Stimulated activated CD4-positive, alpha-beta T cell treated with anti-CD3 and anti-CD28 coated beads, Interleukin-4, amount 100 ng/mL, for 4 hours (primary cell): Measurements from ENCODE around the gene CLASRP.
A peak's percentile ranks its signal among the peaks of the same experiment; 100 is the strongest.

Experiments
- DNase-seq, 2 experiments: peaks; one replicate each; pipeline ENCODE4 v3.0.0-alpha.2; 2020

CLASRP gene

DNA sequence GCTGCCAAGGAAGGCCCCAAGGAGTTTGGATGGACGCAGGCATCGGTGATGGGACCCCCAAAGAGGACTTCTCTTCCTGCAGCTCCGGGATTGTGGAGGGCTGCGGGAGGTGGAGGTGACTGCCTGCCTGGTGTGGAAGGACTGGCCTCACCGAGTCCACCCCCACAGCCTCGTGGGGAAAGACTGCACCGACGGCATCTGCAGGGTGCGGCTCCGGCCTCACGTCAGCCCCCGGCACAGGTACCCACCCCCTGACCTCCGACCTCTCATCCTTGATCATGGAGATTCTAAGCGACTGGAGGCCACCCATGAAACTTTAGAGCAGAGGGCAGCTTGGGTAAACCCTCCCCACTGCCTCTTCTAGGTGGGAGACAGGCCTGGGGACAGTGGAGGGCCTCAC is 16.9 kb upstream of the CLASRP start:
- no peak for DNase-seq

DNA sequence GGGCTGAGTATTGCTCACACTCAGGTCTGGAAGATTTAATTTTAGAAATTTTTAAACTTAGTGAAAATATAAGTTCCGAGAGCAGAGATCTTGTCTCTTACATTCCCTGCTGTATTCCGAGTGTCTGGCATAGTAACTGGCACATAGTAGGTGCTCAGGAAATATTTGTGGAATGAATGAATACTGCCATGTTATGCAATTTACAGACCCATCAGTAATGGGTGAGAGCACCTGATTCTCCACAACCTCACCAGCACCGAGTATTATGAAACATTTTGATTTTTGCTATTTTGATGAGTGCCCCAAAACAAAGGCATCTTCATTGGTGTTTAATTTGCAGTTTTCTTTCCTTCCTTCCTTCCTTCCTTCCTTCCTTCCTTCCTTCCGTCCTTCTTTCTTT is 15.8 kb upstream of the CLASRP start:
- no peak for DNase-seq

DNA sequence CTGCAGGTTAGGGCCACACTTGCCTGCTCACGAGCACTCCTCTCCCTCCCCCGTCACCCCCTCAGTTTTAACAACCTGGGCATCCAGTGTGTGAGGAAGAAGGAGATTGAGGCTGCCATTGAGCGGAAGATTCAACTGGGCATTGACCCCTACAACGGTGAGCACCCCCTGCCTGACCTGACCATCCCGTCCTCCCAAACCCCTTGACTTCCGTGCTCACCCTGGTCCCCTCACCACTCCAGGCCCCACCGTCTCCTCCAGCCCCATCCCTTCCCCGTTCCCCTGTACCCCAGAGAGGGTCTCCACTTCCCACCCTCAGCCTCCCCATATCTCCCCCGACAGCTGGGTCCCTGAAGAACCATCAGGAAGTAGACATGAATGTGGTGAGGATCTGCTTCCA is 13.6 kb upstream of the CLASRP start:
- no peak for DNase-seq

DNA sequence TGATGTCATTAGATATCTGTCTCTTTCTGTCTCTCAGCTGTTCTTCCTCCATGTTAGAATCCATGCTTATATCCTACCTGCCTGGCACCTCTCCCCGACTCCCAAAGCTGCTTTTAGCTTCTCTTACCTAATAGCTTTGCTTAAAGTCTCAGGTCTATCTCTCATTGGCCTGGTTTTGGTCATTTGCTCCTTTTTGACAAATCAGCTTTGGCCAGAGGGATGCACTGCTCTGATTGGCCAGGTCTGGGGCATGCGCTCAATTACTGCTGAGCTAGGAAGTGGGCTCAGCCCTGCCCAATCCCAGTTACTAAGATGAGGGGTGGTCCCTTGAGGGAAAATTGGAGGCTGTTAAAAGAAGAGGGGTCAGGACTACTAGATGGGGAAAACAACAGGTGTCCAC is 11.5 kb upstream of the CLASRP start:
- no peak for DNase-seq

DNA sequence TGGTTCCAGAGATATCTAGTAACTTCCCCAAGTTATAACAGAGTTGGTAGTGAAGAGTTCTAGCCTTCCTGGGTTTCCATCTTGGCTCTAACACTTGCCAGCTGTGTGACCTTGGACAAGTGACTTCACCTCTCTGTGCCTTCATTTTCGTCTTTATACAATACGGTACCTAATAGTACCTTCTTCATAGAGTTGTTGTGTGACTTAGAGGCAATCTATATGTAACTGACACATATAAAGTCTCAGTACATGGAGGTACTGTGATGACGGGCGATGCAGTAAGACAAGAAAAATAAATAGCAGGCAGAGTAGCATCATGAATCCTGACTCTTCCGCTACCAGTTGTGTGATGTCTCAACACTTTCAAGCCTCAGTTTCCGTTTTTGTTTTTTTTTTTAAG is 8.0 kb upstream of the CLASRP start:
- DNase-seq: no peak

DNA sequence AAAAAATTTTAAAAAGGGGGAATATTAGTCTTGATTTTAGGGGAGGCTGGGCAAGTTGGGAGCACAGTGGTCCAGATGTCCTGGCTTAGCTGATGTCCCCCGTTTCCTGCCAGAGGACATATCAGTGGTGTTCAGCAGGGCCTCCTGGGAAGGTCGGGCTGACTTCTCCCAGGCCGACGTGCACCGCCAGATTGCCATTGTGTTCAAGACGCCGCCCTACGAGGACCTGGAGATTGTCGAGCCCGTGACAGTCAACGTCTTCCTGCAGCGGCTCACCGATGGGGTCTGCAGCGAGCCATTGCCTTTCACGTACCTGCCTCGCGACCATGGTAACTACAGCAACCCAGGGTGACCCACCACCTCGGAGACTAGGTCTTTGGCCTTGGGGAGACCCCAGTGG is 6.4 kb upstream of the CLASRP start:
- DNase-seq: no peak

DNA sequence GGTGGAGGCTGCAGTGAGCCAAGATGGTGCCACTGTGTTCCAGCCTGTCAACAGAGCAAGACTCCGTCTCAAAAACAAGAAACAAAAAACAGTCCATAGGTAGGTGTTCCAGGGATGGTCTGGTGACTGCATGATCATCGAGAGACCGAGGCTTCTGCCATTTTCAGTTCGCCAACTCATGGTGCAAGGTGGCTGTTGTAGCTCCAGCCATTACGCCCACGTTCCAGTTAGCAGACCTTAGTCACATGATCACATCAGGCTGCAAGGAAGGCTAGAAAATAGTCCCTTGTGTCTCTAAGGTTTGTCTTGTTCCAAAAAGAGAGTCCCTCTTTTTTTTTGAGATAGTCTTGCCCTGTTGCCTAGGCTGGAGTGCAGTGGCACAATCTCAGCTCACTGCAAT is 3.1 kb upstream of the CLASRP start:
- DNase-seq: no peak

DNA sequence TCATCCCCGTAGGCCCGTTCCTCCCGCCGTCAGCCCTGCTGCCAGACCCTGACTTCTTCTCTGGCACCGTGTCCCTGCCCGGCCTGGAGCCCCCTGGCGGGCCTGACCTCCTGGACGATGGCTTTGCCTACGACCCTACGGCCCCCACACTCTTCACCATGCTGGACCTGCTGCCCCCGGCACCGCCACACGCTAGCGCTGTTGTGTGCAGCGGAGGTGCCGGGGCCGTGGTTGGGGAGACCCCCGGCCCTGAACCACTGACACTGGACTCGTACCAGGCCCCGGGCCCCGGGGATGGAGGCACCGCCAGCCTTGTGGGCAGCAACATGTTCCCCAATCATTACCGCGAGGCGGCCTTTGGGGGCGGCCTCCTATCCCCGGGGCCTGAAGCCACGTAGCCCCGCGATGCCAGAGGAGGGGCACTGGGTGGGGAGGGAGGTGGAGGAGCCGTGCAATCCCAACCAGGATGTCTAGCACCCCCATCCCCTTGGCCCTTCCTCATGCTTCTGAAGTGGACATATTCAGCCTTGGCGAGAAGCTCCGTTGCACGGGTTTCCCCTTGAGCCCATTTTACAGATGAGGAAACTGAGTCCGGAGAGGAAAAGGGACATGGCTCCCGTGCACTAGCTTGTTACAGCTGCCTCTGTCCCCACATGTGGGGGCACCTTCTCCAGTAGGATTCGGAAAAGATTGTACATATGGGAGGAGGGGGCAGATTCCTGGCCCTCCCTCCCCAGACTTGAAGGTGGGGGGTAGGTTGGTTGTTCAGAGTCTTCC is 1.3 kb upstream of the CLASRP start:
- DNase-seq: no peak

DNA sequence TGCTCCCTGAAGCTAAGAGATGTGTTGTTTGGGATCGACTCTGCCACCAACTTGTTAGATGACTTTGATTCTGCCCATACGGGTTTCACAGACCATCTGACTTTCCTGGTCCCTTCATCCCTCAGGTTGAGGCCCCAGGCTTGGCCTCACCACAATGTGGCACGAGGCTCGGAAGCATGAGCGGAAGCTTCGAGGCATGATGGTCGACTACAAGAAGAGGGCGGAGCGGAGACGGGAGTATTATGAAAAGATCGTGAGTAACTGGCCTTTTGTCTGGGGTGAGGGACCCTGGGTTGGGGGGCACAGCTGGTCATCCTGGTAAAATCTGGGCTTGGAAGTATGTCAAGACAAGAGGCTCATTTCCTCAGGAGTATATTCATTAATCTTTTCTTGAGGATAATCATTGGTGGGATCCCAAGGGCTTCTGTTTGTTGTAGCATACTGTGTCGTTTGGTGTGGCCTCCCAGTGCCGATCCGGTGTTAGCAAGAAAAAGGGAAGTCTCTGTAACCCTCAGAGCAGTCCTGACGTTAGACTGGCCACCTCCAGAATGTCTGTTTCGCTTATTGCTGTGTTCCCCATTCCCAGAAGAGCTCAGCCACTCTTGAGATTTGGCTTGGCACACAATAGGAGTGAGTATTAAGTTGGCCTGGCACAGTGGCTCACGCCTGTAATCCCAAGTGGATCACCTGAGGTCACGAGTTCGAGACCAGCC is 1.4 kb downstream of the CLASRP start:
- DNase-seq: no peak

DNA sequence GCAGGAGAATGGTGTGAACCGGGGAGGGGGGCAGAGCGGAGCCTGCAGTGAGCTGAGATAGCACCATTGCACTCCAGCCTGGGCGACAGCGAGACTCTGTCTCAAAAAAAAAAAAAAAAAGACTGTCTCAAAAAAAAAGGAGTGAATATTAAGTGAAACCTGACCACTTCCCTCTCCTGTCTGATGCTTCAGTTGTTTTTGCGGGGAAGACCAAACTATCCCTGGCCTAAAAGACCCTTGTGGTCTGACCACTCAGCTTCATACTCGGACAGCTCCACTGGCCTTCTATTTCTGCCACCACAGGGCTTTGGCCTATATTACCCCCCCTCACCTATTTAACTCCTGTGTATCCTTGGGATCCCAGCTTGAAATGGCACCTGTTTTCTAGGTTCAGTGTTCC is 2.3 kb downstream of the CLASRP start:
- DNase-seq: no peak

DNA sequence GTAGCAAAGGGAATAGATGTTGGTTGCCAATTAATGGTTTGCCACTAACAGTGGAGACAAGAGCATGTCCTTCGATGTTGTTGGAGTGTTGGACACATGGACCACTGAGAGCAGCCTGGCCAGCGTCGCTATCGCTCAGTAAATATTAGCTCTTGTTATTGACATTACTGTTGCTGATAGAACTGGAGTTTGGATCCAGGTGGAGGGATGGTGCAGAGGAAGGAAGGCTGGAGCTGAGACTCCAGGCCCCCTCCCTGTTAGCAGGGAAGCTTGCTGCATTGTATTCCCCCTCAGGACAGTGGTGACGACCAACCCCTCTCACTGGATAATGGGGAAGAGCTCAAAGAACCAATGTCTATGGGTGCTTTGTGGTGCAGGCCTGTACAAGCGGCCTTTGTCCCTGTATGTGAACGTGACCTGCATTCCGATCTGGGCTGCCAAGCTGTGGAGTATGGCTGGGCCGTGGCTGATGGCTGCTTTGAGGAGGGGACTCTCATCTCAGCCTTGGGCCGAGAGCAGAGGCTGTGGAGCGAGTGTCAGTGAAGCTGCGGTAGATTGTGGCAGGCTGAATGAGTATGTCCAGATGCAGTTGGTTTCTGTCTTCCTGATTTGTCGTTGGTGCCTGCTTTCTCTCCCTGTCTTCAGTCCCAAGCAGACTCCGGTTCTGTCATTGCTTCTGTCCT is 7.0 kb downstream of the CLASRP start:
- no peak for DNase-seq

DNA sequence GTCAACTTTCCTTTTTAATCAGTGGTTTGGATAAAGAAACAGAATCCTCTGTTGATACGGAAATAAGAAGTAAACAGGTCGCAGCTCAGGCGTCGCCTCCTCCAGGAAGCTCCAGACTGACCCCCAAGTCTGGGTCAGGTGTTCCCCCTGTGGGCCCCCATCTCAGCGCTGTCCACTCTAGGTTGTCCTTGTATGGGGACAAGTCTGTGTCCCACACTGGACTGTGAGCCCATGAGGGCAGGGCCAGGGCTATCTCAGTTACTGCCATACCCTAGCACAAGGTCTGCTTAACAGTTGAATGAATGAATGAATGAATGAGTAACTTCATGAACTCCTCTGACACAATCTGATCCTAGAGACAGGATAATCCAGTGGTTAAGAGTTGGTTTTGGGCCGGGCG is 7.5 kb downstream of the CLASRP start:
- DNase-seq: no peak

DNA sequence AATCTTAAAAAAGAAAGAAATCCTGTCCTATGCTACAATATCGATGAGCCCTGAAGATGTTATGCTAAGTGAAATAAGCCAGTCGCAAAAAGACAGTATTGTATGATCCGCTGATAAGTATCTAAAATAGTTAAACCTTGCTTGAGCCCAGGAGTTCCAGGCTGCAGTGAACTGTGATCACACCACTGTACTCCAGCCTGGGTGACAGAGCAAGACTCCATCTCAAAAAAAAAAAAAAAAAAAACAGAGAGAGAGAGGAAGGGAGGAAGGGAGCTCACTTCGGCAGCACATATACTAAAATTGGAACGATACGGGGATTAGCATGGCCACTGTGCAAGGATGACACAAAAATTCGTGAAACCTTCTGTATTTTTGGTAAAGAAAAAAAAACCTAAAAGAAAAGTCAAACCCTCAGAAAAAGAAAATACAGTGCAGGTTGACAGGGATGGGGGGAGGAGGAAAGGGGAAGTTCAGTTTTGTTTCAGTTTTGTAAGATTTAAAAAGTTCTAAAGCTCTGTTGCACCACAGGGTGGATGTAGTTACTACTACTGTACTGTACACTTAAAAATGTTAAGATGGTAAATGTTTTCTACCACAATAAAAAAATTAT is 8.4 kb downstream of the CLASRP start:
- no peak for DNase-seq

DNA sequence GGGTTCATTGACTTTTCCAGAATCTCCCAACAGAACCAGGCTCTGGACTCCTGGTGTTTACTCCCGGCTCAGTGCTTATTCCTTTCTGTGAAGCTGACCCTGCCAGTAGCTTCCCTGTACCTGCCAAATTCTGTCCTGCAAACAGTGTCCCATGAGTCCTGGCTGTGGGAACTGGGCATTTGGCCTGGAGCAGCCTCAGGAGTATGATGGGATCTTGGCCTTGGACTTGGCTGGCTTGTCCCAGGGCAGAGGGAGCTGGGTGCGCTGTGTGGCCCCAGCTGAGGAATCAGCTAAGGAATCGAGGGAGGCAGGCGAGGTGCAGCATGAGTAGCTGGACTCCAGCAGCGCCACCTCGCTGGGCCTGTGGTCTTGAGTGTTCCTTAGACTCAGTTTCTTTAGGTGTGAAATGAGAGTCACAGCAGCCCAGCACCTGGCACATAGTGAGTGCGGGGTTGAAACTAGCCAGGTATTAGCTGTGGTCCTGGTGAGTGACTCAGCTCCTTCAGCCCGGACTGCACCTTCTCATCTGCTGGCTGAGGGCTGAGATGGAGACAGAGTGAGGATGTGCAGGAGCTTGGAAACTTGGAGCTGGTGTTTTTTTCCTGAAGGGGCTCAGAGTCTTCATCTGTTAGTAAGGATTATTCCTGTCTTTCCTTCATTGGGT is 10.4 kb downstream of the CLASRP start:
- no peak for DNase-seq

DNA sequence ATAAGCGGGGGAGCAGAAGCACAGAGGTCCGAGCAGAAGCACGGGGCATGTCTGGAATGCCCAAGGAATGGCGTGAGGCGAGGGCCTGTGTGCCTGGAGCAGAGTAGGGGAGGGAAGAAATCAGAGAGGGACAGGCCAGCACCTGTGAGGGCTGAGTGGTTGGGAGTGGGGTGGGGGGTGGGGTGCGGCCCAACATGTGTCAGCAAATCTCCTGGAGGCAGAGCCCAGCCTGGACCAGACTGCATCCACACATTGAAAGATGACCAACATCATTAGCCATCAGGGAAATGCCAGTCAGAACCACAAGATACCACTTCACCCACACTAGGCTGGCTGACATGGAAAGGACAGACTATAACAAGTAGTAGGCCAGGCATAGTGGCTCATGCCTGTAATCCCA is 11.2 kb downstream of the CLASRP start:
- DNase-seq: no peak

DNA sequence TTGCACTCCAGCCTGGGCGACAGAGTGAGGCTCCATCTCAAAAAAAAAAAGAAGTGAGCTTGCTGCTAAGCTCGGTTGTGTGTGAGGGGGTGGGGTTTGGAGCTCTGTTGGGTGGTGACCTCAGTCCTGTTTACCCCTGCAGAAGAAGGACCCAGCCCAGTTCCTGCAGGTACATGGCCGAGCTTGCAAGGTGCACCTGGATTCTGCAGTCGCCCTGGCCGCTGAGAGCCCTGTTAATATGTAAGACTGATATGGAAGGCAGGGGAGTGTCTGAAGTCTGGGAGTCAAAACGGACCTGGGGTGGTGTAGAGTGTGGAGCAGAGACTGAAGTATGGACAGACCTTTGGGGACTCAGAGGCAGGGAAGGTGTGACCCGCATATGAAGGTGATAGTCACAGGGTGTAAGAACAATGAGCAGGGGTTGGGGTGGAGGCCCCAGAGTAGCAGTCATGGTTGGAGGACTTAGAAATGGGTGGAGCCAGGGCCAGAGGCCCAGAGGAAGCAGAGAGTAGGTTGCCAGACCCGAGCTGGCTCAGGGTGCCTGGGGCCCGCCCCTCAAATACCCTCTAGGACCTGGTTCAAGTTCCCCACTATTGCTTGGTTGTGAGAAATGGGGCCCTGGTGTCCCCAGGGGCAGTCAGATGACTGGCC is 13.2 kb downstream of the CLASRP start:
- no peak for DNase-seq

DNA sequence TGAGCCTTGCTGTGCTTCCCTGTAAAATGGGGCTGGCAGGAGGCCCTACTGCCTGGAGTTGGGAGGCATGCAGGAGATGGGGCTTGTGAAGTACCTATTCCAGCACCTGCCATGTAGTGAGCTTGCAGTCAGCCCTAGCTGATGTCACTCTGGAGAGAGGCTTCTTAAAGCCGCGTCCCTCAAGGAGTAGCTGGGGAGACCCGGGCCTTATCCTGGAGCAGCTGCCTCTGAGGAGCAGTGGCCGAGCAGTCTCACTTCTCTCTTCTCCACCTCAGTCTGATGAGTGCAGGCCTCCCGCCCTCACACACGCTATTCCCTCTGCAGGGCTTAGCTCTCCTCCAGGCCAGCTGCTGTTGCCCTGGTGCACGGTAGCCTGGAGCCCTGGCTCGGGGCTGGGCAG is 18.0 kb downstream of the CLASRP start:
- no peak for DNase-seq

DNA sequence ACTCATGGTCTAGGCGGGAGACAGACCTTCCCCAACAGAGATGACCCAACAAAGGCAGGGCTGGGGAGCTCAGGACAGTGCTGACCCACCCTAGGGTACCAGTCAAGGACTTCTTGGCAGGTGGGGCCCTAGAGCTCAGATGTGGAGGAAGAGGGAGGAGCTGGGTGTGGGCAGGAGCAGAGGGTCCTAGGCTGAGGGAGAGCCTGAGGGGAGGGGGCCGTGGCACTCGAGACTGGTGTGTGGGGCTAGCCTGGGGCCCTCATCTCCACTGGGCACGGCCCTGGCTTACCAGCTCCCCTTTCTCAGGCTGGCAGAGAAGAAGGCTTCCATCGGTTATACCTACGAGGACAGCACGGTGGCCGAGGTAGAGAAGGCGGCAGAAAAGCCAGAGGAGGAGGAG is 18.6 kb downstream of the CLASRP start:
- no peak for DNase-seq

DNA sequence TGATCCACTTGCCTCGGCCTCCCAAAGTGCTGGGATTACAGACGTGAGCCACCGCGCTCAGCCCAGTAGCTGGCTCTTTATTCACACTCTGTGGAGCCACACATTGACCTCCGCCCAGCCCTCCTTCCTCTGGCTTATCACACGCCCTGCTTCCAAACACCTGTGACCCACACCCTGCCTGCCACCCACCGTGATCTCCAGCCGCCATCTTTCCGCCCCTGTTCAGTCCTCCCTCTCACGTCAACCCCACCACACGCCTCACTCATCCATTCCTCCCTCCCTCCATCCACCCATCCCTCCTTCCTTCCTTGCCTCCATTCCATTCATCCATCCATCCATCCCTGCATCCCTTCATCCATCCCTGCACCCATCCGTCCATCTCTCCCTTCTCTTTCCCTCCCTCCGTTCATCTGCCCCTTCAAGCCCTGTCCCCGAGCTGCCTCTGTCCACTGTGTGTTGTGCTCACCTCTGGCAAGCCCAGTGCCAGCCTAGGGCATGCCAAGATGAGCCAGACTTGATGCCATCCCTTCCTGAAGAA is 19.8 kb downstream of the CLASRP start:
- DNase-seq: no peak

DNA sequence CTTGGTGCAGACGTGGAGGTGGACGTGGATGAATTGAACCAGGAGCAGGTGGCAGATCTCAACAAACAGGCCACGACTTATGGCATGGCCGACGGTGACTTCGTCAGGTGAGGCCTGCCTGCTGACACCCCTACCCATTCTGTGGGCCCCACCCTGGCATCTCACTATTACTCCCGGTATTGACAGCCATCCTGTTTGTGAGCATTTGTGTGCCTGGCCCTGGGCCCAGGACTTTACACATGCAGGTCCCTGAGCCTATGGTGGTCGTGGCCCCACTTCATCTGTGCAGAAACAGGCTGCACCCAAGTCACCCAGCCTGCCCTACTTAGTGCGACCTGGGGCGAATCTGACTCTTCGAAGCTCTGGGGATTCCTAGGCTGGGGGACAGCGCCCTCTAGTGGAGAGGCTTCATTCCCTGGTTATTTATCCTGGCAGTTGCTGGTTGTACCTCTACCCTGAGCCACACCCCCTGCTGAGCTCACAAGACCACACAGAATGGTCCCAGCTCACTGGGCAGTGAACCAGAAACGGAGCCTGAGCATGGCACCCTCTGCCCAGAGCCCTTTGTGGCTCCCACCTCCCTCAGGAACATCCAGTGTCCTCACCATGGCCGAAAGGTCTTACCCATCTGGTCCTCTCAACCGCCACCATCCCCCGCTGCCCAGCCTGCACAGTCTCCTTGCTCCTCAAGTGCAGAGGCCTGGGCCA is 20.6 kb downstream of the CLASRP start:
- DNase-seq: peak; percentile 72 to 77

DNA sequence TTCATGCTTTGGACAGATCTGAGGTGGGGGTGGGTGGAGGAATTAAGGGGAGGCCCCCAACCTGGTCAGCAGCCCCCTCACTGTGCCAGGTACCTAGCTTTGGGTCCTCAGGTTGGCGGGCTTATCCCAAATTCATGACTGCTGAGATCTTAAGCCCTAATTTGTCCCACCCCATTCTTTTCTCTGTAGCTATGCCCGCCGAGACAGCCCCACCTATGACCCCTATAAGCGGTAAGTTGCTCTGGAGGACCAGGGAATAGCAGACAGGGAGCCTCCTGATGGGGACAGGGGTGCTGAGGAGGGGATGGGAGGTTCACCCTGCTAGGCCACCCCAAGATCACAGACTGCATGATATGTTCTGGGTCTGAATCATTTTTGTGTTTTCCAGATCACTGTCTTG is 23.1 kb downstream of the CLASRP start:
- no peak for DNase-seq
